Fibroblast of gingiva (primary cell): ENCODE results near the gene HSPB1.
"Not testable (repeated sequence)": the region's sequence is repeated elsewhere in the genome, so short reads cannot be mapped to it uniquely, and the experiment has no call there.

Source experiments
- DNase-seq: peaks from one replicate; pipeline ENCODE4 v3.0.0-alpha.2; 2011; ENCODE audit warnings: low read depth

HSPB1 gene

GRCh38 chr7:76308874-76309273, 6.4 kb downstream of the HSPB1 start:
- not testable (repeated sequence) for DNase-seq

- not testable (repeated sequence) for DNase-seq
Measured at GRCh38 chr7:76309341-76310101, 7.0 kb downstream of the HSPB1 start.

GRCh38 chr7:76310102-76310957, 7.9 kb downstream of the HSPB1 start:
- DNase-seq, result peak; percentile 42

- not testable (repeated sequence) for DNase-seq
Measured at GRCh38 chr7:76311838-76312237, 9.4 kb downstream of the HSPB1 start.

GRCh38 chr7:76314042-76314721, 11.7 kb downstream of the HSPB1 start:
- peak; percentile 87 for DNase-seq

GRCh38 chr7:76314740-76315139, 12.3 kb downstream of the HSPB1 start:
- DNase-seq, result not testable (repeated sequence)

GRCh38 chr7:76315364-76315763, 12.9 kb downstream of the HSPB1 start:
- no peak for DNase-seq

- no peak for DNase-seq
Measured at GRCh38 chr7:76316984-76317781, 14.7 kb downstream of the HSPB1 start.

GRCh38 chr7:76317782-76318487, 15.5 kb downstream of the HSPB1 start:
- peak; percentile 97 for DNase-seq

GRCh38 chr7:76318488-76319353, 16.2 kb downstream of the HSPB1 start:
- DNase-seq, result peak; percentile 97

GRCh38 chr7:76325092-76325491, 22.6 kb downstream of the HSPB1 start:
- no peak for DNase-seq

GRCh38 chr7:76325811-76326210, 23.3 kb downstream of the HSPB1 start:
- DNase-seq, result no peak

GRCh38 chr7:76326646-76327233, 24.3 kb downstream of the HSPB1 start:
- DNase-seq, result peak; percentile 65

- DNase-seq, result no peak
Measured at GRCh38 chr7:76327610-76328009, 25.1 kb downstream of the HSPB1 start.

GRCh38 chr7:76328389-76328788, 25.9 kb downstream of the HSPB1 start:
- no peak for DNase-seq

- no peak for DNase-seq
Measured at GRCh38 chr7:76329479-76329878, 27.0 kb downstream of the HSPB1 start.

GRCh38 chr7:76330261-76330660, 27.8 kb downstream of the HSPB1 start:
- DNase-seq, result no peak

- DNase-seq, result no peak
Measured at GRCh38 chr7:76330673-76331072, 28.2 kb downstream of the HSPB1 start.

- DNase-seq, result no peak
Measured at GRCh38 chr7:76332078-76332477, 29.6 kb downstream of the HSPB1 start.
